Measurements from ENCODE around the gene HYDIN. TPM values are rescaled to one million over a fixed set of nuclear protein-coding genes. Genes with fewer than 3 reads are reported as not detected.
"Not testable (repeated sequence)": the region's sequence is repeated elsewhere in the genome, so short reads cannot be mapped to it uniquely, and the experiment has no call there.

Gene HYDIN
- total RNA-seq, 1 experiment from 2014 or later, result 0.35 TPM

DNA sequence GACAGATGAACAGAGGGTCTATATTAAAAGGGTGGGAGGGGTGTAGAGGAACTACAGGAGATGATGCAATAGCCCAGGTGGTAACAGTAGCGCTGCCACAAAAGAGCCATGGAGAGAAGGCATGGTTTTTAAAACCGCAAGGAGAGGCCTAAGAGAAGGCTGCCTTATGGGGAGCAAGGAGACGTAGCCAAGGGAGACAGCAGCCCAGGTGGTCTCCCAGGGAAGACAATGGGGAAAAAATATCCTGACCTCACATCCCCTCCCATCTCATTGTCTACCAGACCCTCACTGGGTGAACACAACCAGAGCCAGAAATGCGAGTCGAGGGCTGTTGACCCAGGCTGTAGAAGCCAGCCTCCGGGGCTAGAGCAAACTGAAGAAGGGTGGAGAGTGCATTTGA lies 77.2 kb downstream of the HYDIN start:
- H3K27ac Mint-ChIP-seq (ENCODE audit: low read depth, unreplicated experiment); H3K4me1 Mint-ChIP-seq (ENCODE audit: insufficient read depth, unreplicated experiment); intact Hi-C loops (cut with micrococcal nuclease); CTCF ChIA-PET; H3K9me3 Mint-ChIP-seq (ENCODE audit: unreplicated experiment); H3K4me3 Mint-ChIP-seq (ENCODE audit: unreplicated experiment); DNase-seq (ENCODE audit: unreplicated experiment); POLR2A ChIA-PET; BruUV-seq (replicated peaks); H3K27me3 Mint-ChIP-seq (ENCODE audit: insufficient read depth, unreplicated experiment); H3K36me3 Mint-ChIP-seq (ENCODE audit: insufficient read depth, unreplicated experiment): not testable (repeated sequence)

DNA sequence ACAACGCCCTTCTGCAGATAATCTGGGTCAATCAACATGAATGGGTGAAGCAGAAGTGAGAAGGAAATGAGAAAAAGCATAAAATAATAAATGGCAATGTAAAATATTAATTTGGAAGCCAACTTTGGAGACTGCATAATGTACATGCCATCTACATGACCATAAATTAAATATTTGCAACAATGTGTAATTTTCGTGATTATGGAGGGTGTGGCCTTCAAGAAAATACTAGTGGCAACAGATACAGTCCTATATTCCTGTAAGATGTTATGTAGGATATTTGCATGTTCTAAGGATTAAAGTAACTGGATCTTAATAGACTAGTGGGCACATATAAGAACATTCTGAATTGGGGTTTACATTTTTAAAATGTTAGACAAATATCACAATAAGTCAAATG lies 78.9 kb downstream of the HYDIN start:
- POLR2A ChIA-PET; H3K36me3 Mint-ChIP-seq (ENCODE audit: insufficient read depth, unreplicated experiment); CTCF ChIA-PET; DNase-seq (ENCODE audit: unreplicated experiment); H3K9me3 Mint-ChIP-seq (ENCODE audit: unreplicated experiment); H3K4me3 Mint-ChIP-seq (ENCODE audit: unreplicated experiment); H3K4me1 Mint-ChIP-seq (ENCODE audit: insufficient read depth, unreplicated experiment); H3K27me3 Mint-ChIP-seq (ENCODE audit: insufficient read depth, unreplicated experiment); intact Hi-C loops (cut with micrococcal nuclease); H3K27ac Mint-ChIP-seq (ENCODE audit: low read depth, unreplicated experiment); BruUV-seq (replicated peaks): not testable (repeated sequence)

DNA sequence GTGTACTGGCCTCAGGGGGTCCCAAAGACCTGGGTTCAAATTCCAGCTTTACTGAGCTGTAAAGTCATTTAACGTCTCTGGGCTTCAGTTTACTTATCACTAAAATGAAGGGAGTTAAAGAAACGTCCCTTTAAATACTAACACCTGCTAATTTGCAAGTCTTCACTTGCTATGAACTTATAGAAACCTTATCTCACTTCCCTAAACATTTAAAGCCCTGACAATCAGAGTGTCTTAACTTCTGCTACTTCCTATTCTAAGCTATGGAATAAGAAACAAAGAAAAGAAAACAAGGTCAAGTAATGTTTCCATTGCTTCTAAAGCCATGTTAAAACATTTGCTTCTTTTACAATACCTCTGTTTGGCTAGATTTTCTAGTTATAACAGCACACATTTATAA lies 87.3 kb downstream of the HYDIN start:
- POLR2A ChIA-PET; H3K36me3 Mint-ChIP-seq (ENCODE audit: insufficient read depth, unreplicated experiment); BruUV-seq (replicated peaks); CTCF ChIA-PET; H3K9me3 Mint-ChIP-seq (ENCODE audit: unreplicated experiment); H3K4me3 Mint-ChIP-seq (ENCODE audit: unreplicated experiment); intact Hi-C loops (cut with micrococcal nuclease); H3K27ac Mint-ChIP-seq (ENCODE audit: low read depth, unreplicated experiment); DNase-seq (ENCODE audit: unreplicated experiment); H3K4me1 Mint-ChIP-seq (ENCODE audit: insufficient read depth, unreplicated experiment); H3K27me3 Mint-ChIP-seq (ENCODE audit: insufficient read depth, unreplicated experiment): not testable (repeated sequence)

DNA sequence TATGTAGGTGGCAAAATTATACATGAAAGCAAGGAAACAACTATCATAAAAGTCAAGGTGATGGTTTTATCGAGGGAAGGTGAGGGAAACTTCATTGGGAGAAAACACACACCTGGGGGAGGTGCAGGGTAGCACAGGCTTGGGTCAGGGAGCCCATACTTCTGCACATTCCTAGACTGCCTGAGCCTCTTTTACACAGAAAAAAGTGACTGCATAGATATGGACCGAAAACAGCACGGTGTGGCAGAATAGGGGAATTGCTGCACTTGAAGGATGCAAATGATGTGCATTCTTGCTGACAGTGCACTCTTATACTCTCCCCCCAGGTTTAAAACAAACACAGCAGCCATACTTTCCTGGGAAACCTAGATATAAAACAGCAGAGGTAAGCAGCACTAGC lies 120.0 kb downstream of the HYDIN start:
- POLR2A ChIA-PET; intact Hi-C loops (cut with micrococcal nuclease); DNase-seq (ENCODE audit: unreplicated experiment); H3K4me1 Mint-ChIP-seq (ENCODE audit: insufficient read depth, unreplicated experiment); H3K36me3 Mint-ChIP-seq (ENCODE audit: insufficient read depth, unreplicated experiment); CTCF ChIA-PET; H3K4me3 Mint-ChIP-seq (ENCODE audit: unreplicated experiment); H3K9me3 Mint-ChIP-seq (ENCODE audit: unreplicated experiment); H3K27ac Mint-ChIP-seq (ENCODE audit: low read depth, unreplicated experiment); BruUV-seq (replicated peaks): not testable (repeated sequence)
- peaks cover 11% of the 10 kb centered on the region for H3K27me3 Mint-ChIP-seq (ENCODE audit: insufficient read depth, unreplicated experiment)

DNA sequence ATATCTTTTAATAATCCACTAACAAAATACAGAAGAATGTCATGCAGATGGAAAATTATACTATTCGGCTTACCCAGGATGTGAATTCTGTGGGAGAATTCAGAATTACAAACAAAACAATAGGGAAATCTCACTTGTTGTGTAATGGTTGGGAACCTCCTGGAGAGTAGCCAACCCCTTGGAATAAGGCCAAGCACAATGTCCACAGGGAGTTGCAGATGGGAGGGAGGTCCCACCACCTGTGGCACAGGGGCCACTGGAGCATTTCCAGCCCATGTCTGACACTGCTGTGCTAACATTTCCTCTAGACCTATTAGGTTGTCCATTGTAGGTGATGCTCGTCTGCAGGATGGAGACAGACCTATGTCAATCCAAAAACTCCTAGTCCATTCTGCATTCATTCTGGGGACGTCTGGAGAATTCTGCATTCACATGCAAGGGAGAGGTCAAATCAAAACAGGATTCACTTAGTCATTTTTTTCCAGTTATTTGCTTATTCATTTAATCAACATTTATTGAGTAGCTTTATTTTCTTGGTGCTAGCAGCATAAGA lies 120.8 kb downstream of the HYDIN start:
- POLR2A ChIA-PET; H3K27ac Mint-ChIP-seq (ENCODE audit: low read depth, unreplicated experiment); H3K4me3 Mint-ChIP-seq (ENCODE audit: unreplicated experiment); H3K36me3 Mint-ChIP-seq (ENCODE audit: insufficient read depth, unreplicated experiment); H3K4me1 Mint-ChIP-seq (ENCODE audit: insufficient read depth, unreplicated experiment); H3K9me3 Mint-ChIP-seq (ENCODE audit: unreplicated experiment); CTCF ChIA-PET; intact Hi-C loops (cut with micrococcal nuclease); BruUV-seq (replicated peaks); DNase-seq (ENCODE audit: unreplicated experiment): not testable (repeated sequence)
- H3K27me3 Mint-ChIP-seq (ENCODE audit: insufficient read depth, unreplicated experiment), result peaks cover 11% of the 10 kb centered on the region

- H3K9me3 Mint-ChIP-seq (ENCODE audit: unreplicated experiment); H3K4me1 Mint-ChIP-seq (ENCODE audit: insufficient read depth, unreplicated experiment); intact Hi-C loops (cut with micrococcal nuclease); DNase-seq (ENCODE audit: unreplicated experiment); BruUV-seq (replicated peaks); CTCF ChIA-PET; POLR2A ChIA-PET; H3K27ac Mint-ChIP-seq (ENCODE audit: low read depth, unreplicated experiment); H3K36me3 Mint-ChIP-seq (ENCODE audit: insufficient read depth, unreplicated experiment); H3K4me3 Mint-ChIP-seq (ENCODE audit: unreplicated experiment): not testable (repeated sequence)
- H3K27me3 Mint-ChIP-seq (ENCODE audit: insufficient read depth, unreplicated experiment), result peaks cover 11% of the 10 kb centered on the region
Observed at GRCh38 chr16:71105881-71106280, 124.6 kb downstream of the HYDIN start.

DNA sequence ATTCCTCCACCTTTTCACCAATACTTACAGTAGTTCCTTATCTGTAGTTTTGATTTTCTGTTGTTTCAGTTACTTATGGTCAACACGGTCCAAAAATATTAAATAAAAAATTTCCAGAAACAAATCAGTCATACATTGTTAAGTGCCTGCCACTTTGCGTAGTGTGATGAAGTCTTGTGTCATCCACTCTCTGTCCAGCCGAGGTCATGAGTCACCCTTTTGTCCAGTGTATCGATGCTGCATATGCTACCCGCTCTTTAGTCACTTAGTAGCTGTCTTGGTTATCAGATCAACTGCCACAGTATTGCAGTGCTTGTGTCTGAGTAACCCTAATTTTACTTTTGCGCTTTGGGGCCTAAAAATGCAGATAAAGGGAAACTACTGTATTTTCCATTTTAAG lies 146.9 kb downstream of the HYDIN start:
- CTCF ChIA-PET; intact Hi-C loops (cut with micrococcal nuclease); H3K36me3 Mint-ChIP-seq (ENCODE audit: insufficient read depth, unreplicated experiment): not testable (repeated sequence)

GRCh38 chr16:71080777-71081176 lies 149.7 kb downstream of the HYDIN start:
- H3K4me3 Mint-ChIP-seq (ENCODE audit: unreplicated experiment); H3K36me3 Mint-ChIP-seq (ENCODE audit: insufficient read depth, unreplicated experiment); CTCF ChIA-PET; H3K27me3 Mint-ChIP-seq (ENCODE audit: insufficient read depth, unreplicated experiment); POLR2A ChIA-PET; H3K4me1 Mint-ChIP-seq (ENCODE audit: insufficient read depth, unreplicated experiment); H3K9me3 Mint-ChIP-seq (ENCODE audit: unreplicated experiment); BruUV-seq (replicated peaks); H3K27ac Mint-ChIP-seq (ENCODE audit: low read depth, unreplicated experiment); intact Hi-C loops (cut with micrococcal nuclease); DNase-seq (ENCODE audit: unreplicated experiment): not testable (repeated sequence)

More for the DNA sequence above, 146.9 kb downstream of the HYDIN start:
- BruUV-seq (replicated peaks); POLR2A ChIA-PET; H3K27me3 Mint-ChIP-seq (ENCODE audit: insufficient read depth, unreplicated experiment); H3K4me1 Mint-ChIP-seq (ENCODE audit: insufficient read depth, unreplicated experiment); H3K4me3 Mint-ChIP-seq (ENCODE audit: unreplicated experiment); H3K9me3 Mint-ChIP-seq (ENCODE audit: unreplicated experiment); DNase-seq (ENCODE audit: unreplicated experiment); H3K27ac Mint-ChIP-seq (ENCODE audit: low read depth, unreplicated experiment): not testable (repeated sequence)

GRCh38 chr16:71080262-71080661 lies 150.3 kb downstream of the HYDIN start:
- H3K4me3 Mint-ChIP-seq (ENCODE audit: unreplicated experiment); DNase-seq (ENCODE audit: unreplicated experiment); POLR2A ChIA-PET; intact Hi-C loops (cut with micrococcal nuclease); H3K27ac Mint-ChIP-seq (ENCODE audit: low read depth, unreplicated experiment); H3K4me1 Mint-ChIP-seq (ENCODE audit: insufficient read depth, unreplicated experiment); H3K9me3 Mint-ChIP-seq (ENCODE audit: unreplicated experiment); H3K36me3 Mint-ChIP-seq (ENCODE audit: insufficient read depth, unreplicated experiment); H3K27me3 Mint-ChIP-seq (ENCODE audit: insufficient read depth, unreplicated experiment); CTCF ChIA-PET; BruUV-seq (replicated peaks): not testable (repeated sequence)

DNA sequence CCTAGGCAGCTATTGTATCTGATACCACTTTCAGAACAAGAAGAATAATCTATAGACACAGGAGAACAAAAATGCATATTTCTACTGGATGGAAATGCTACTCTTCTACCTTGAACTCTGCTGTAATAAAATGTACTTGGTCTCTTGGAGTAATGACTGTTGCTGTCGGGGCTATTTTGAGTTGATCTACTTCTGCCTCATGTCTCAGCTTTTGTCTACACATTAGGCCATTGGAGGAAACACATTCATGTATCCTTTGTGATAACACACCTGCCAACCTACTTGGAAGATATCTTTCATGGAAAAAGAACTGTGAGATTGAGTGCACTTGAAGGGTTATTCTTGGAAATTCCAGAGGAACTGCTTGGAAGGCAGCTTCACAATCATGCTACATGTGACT lies 159.9 kb downstream of the HYDIN start:
- H3K9me3 Mint-ChIP-seq (ENCODE audit: unreplicated experiment); H3K36me3 Mint-ChIP-seq (ENCODE audit: insufficient read depth, unreplicated experiment); BruUV-seq (replicated peaks); H3K27ac Mint-ChIP-seq (ENCODE audit: low read depth, unreplicated experiment); H3K4me1 Mint-ChIP-seq (ENCODE audit: insufficient read depth, unreplicated experiment); H3K4me3 Mint-ChIP-seq (ENCODE audit: unreplicated experiment); DNase-seq (ENCODE audit: unreplicated experiment); POLR2A ChIA-PET; intact Hi-C loops (cut with micrococcal nuclease); CTCF ChIA-PET: not testable (repeated sequence)
- H3K27me3 Mint-ChIP-seq (ENCODE audit: insufficient read depth, unreplicated experiment), result peaks cover 16% of the 10 kb centered on the region
